ENCODE results near the gene MAP2K3.

MAP2K3 gene

DNA sequence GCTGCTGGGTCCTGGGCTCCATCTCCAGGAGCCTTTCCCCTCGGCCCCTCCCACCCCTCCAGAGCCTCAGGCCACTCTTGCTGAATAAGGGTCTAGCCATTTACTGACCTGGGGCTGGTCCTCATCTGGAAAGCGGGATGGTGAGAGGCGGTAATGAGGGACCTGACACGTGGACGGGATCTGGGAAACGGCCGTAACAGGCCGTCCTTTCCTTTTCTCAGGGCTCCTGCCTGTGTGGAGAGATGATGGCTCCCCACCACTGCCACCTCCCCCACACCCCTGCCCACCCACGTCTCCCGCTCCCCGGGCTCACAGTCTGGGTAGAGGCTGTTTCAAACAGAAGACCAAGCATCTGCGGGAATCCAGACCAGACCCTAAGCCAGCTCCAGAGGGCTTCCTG is 71.1 kb downstream of the MAP2K3 start:
- DNase-seq, result no peak

- DNase-seq, result no peak
Measured at GRCh38 chr17:21356537-21357127, 72.1 kb downstream of the MAP2K3 start.

DNA sequence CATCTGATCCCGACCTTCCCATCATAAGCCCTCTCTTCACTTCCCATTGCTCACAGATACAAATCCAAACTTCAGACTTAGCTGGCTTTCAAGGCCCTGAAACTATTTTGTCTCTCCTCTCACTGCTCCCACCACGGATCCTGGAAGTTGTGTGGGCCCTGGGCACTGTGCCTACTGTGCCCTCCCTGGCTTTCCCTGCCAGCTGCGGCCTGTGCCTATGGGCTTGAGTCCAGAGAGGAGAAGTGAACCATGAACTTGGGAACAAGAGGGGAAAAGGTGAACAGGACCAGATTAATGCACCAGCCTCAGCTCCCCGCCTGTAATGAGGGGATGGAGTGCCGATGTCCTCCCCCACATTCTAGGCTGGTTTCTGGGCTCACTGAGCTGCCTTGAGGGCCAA is 72.8 kb downstream of the MAP2K3 start:
- DNase-seq, result no peak

DNA sequence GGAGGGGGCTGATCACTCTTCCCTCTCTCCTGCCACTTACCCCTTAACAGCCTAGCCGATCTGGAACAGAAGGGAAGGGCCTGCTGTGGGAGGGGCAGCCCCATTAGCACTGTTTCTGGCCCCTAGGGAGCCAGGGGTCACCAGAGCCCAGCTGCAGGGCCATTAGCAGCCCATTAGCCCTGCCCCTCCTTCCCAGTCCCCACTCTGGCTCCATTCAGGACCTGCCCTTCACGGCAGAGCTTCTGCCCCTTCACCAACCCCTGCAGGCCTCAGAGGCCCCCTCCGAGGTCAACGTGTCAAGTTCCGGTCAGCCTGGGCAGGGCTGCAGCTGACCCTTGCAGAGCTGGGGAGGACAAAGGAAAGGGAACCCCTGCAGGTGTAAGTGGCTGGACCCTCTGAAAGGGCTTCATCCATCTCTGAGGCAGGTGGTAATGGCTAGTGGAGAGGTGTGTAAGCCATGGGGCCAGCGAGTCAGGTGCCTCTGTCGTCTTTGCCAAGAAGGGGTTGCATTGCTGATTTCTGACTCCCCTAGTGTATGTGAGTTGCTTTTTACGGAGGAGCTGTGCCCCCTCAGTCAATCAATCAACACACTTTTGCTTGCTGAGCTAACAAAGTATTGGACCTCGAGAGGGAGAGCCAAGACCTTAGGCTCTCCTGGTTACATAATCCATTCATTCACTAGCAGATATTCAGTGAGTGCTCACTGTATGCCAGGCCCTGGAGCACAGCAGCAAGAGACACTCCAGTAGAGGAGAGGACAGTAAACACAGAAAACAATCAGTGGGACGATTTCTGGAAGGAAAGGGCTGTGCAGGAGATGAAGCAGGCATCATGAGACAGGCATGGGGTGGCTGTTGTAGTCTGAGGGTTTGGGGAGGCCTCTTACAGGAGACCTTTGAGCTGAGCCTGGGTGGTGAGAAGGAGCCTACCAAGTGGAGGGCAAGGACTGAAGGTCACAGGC is 73.5 kb downstream of the MAP2K3 start:
- no peak for DNase-seq

GRCh38 chr17:21358682-21359482 is 74.4 kb downstream of the MAP2K3 start:
- no peak for DNase-seq

GRCh38 chr17:21359483-21359840 is 75.0 kb downstream of the MAP2K3 start:
- DNase-seq, result no peak

DNA sequence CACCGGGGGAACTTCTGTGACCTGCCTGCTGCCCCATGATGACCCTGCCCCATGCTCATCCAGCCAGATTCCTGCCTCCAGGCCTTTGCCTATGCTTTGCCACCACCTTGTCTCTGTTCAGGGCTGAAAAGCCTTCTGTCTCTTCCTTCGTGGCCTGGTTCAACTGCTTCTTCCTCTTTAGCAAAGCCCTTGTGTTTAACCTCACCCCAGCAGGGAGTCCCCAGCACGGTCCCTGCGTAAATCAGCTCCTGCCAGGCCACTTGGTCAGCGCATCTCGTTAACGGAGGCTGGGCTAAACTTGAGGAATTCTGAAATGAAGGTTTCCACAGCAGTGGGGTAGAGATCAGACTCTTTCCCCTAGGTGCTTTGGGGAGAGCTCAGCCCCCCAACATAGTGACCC is 75.5 kb downstream of the MAP2K3 start:
- no peak for DNase-seq

DNA sequence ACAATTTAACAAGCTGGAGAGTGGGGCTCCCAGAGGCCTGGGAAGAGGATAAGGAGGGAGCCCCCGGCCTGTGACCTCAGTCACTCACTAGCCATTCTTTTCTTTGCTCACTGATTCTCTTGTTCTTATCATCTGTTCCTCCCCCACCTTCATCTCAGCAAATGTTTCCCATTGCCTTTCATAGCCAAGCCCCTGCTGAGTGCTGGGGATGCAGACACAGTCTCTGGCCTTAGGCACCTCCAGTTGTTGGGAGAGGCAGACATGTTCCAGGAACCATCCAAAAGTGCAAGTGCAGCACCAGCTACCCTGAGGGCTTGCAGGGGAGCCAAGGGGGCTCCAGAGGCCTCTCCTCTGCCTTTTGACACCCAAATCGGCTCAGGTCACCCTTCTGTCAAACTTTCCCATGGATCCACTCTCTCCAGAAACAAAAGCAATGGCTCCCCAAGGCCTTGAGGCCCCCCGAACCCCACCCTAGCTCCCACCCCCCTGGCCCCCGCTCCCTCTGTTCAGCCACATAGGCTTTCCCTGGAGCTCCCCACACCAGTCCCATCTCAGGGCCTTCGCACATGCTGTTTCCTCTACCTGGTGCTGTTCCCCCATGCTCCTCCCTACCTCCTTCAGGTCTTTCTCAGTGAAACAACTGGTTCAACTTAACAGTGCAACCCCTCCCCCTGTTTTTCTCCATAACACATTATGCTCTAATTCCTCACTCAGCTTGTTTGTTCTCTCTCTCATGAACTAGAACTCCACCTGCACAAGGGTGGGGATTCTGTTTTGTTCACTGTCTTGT is 76.7 kb downstream of the MAP2K3 start:
- DNase-seq, result no peak

- no peak for DNase-seq
Measured at GRCh38 chr17:21362331-21362931, 77.9 kb downstream of the MAP2K3 start.

- DNase-seq, result no peak
Measured at GRCh38 chr17:21363776-21364642, 79.5 kb downstream of the MAP2K3 start.
